B cell (primary cell): Measurements from ENCODE around the gene GEMIN5. TPM values are rescaled to one million over a fixed set of nuclear protein-coding genes. Genes with fewer than 3 reads are reported as not detected.

Experiments used
- ATAC-seq: fragments of 200-7000 bp; cut with Tn5 transposase; one replicate; pipeline ENCODE4 v1.10.0; 2021; ENCODE audit warnings: low read depth, mild to moderate bottlenecking, moderate number of reproducible peaks, moderate library complexity
- CTCF ChIA-PET: fragments of 350-600 bp; sonication (Branson Sonifier 250); formaldehyde crosslinking; loops from one replicate; lab custom pipeline; 2021; ENCODE audit warnings: antibody characterized with exemption, inconsistent platforms; lab: Charles Lee
- POLR2A ChIA-PET: fragments of 350-600 bp; sonication (Branson Sonifier 250); formaldehyde crosslinking; loops from one replicate; lab custom pipeline; 2021; ENCODE audit warnings: antibody characterized with exemption; lab: Charles Lee
- DNase-seq: peaks from one replicate; pipeline ENCODE4 v3.0.0; 2013
- H2AFZ ChIP-seq: 2 replicates; pipeline ENCODE4 v1.6.1; 2012; ENCODE audit warnings: mild to moderate bottlenecking, low read depth, low read length; ENCODE audit not compliant: insufficient read depth, poor library complexity, severe bottlenecking
- H3K27ac ChIP-seq, 2 donors: 1 replicate in 1 of 2; 2 replicates in 1 of 2; pipeline ENCODE4 v1.5.1; 2012 to 2013; ENCODE audit warnings: low read length in 2 of 2, mild to moderate bottlenecking in 2 of 2, moderate library complexity in 1 of 2
- H3K27me3 ChIP-seq, 4 experiments: fragments of 200-600 bp in 1 of 4; sonication (generic) in 1 of 4; replicated peaks in 1 of 4; 1 replicate in 2 of 4; 2 replicates in 2 of 4; pipeline versions ENCODE4 v1.6.1 to v1.7.0; 2013 to 2016; ENCODE audit warnings: low read length in 3 of 4, mild to moderate bottlenecking in 2 of 4, mixed read lengths in 1 of 4, moderate library complexity in 1 of 4; ENCODE audit not compliant: insufficient read depth in 4 of 4, control insufficient read depth in 3 of 4; ENCODE audit errors: control extremely low read depth in 1 of 4
- H3K36me3 ChIP-seq, 2 experiments: replicated peaks in 1 of 2; 1 replicate in 1 of 2; 2 replicates in 1 of 2; pipeline versions ENCODE4 v1.6.1 to v1.7.1; 2013; ENCODE audit warnings: low read length in 1 of 2; ENCODE audit not compliant: insufficient read depth in 2 of 2, control insufficient read depth in 1 of 2; ENCODE audit errors: control extremely low read depth in 1 of 2, extremely low read depth in 1 of 2
- H3K4me1 ChIP-seq, 2 donors: fragments of 200-600 bp in 1 of 2; sonication (generic) in 1 of 2; 1 replicate in 1 of 2; 2 replicates in 1 of 2; pipeline versions ENCODE4 v1.5.1 to v1.6.1; 2013 to 2017; ENCODE audit warnings: low read length in 2 of 2; ENCODE audit not compliant: control insufficient read depth in 2 of 2, insufficient read depth in 2 of 2
- H3K4me2 ChIP-seq: replicated peaks from 2 replicates; pipeline ENCODE3; 2012; ENCODE audit warnings: mild to moderate bottlenecking, low read depth, low read length; ENCODE audit not compliant: poor library complexity, severe bottlenecking
- H3K4me3 ChIP-seq, 5 experiments: fragments of 200-600 bp in 1 of 5; sonication (generic) in 1 of 5; 1 replicate in 3 of 5; 2 replicates in 2 of 5; pipeline versions ENCODE4 v1.5.1 to v1.7.0; 2011 to 2016; ENCODE audit warnings: low read length in 4 of 5, mild to moderate bottlenecking in 4 of 5, low read depth in 2 of 5, control low read depth in 1 of 5, moderate library complexity in 1 of 5; ENCODE audit not compliant: insufficient read depth in 1 of 5; ENCODE audit errors: control extremely low read depth in 1 of 5, extremely low read depth in 1 of 5
- H3K79me2 ChIP-seq: fragments of 200-600 bp; sonication (generic); one replicate; pipeline ENCODE4 v1.6.0; 2016; ENCODE audit warnings: low read length; ENCODE audit not compliant: control insufficient read depth, insufficient read depth
- H3K9ac ChIP-seq: fragments of 200-600 bp; sonication (generic); 2 replicates; pipeline ENCODE4 v1.6.1; 2017; ENCODE audit warnings: mild to moderate bottlenecking, low read length, moderate library complexity
- H3K9me3 ChIP-seq, 3 donors: one replicate each; pipeline versions ENCODE4 v1.6.1 to v1.7.1; 2013; ENCODE audit warnings: low read length in 2 of 3; ENCODE audit not compliant: control insufficient read depth in 2 of 3, insufficient read depth in 1 of 3; ENCODE audit errors: control extremely low read depth in 1 of 3
- H4K20me1 ChIP-seq: 2 replicates; pipeline ENCODE4 v1.6.0; 2012; ENCODE audit warnings: mild to moderate bottlenecking, low read length; ENCODE audit not compliant: insufficient read depth, control insufficient read depth, poor library complexity, severe bottlenecking
- H3K27ac Mint-ChIP-seq: one replicate; pipeline ENCODE4 v1.8.0; 2021; ENCODE audit warnings: mixed read lengths
- H3K27me3 Mint-ChIP-seq: one replicate; pipeline ENCODE4 v1.8.0; 2021; ENCODE audit warnings: mixed read lengths
- H3K4me1 Mint-ChIP-seq: one replicate; pipeline ENCODE4 v1.8.0; 2021; ENCODE audit warnings: mixed read lengths
- H3K4me3 Mint-ChIP-seq: one replicate; pipeline ENCODE4 v1.8.0; 2021; ENCODE audit warnings: mixed read lengths
- H3K9me3 Mint-ChIP-seq: one replicate; pipeline ENCODE4 v1.8.0; 2022; ENCODE audit warnings: mixed read lengths; ENCODE audit not compliant: insufficient read depth
- CTCF ChIP-seq: fragments of 200-600 bp; IDR thresholded peaks from one replicate; pipeline ENCODE4 v1.8.0; 2022; ENCODE audit warnings: antibody characterized with exemption, mild to moderate bottlenecking
- EZH2 ChIP-seq: IDR thresholded peaks from 2 replicates; pipeline ENCODE4 v1.6.1; 2012; ENCODE audit warnings: borderline replicate concordance, low read depth, mild to moderate bottlenecking, moderate library complexity, low read length; ENCODE audit not compliant: insufficient read depth, poor library complexity, severe bottlenecking
- WGBS: methylation state at CpG from one replicate; pipeline ENCODE4 v1.1.5; 2013; ENCODE audit warnings: missing lambda C conversion rate; ENCODE audit not compliant: insufficient coverage; 5-methylcytosine and 5-hydroxymethylcytosine counted together
- intact Hi-C: fragments of 100-400 bp; cut with micrococcal nuclease; formaldehyde crosslinking; loops from one replicate; pipeline ENCODE4 v1.10.0; 2022
- polyA plus RNA-seq: library from polyadenylated mRNA; depleted of rRNA; stranded (reverse); fragments of >200 nt; gene quantifications from 2 replicates; pipeline ENCODE4 v1.2.3, GENCODE V29; 2012
- total RNA-seq, 2 donors: library from RNA; stranded (reverse); fragments of 120-200 nt in 1 of 2; gene quantifications; 1 replicate in 1 of 2; 2 replicates in 1 of 2; pipeline versions ENCODE4 v1.2.3 to v1.2.4, GENCODE V29; 2013 to 2022

The GEMIN5 gene
- total and polyA plus RNA-seq, 2 donors (not counting 1 experiment from before 2014, with no cell fraction given) = 3.6 to 15.5 TPM

GRCh38 chr5:154970759-154971158 lies 32.7 kb upstream of the GEMIN5 start:
- intact Hi-C loops = no loop called here
- no peaks in the 10 kb centered on the region for H3K79me2 ChIP-seq

GRCh38 chr5:154968953-154969352 lies 30.9 kb upstream of the GEMIN5 start:
- 100% methylated on average over 3 of the region's 5 CpGs for WGBS
- Histone ChIP-seq H3K4me1 (no peaks in the 10 kb centered on the region), H3K79me2 (peaks cover 2% of the 10 kb centered on the region), H3K27ac (no peak overlapping the region), H3K9ac (no peak overlapping the region), H3K36me3 (peaks cover 0 to 28% of the 10 kb centered on the region in 2 experiments), H4K20me1 (no peaks in the 10 kb centered on the region), H3K4me2 (no peak overlapping the region), H3K9me3 (no peaks in the 10 kb centered on the region), H3K4me3 (no peak overlapping the region), H2AFZ (no peak overlapping the region), H3K27me3 (no peaks in the 10 kb centered on the region)
- DNase-seq = no peak
- POLR2A ChIA-PET = no interaction called here
- Mint-ChIP-seq H3K4me1 (no peaks in the 10 kb centered on the region), H3K27me3 (no peaks in the 10 kb centered on the region), H3K9me3 (no peaks in the 10 kb centered on the region), H3K27ac (no peak overlapping the region), H3K4me3 (no peak overlapping the region)
- CTCF ChIA-PET = interaction anchor here (1.2 kb wide), 1 partner anchor 16 kb away, joined by 3 read pairs; no protein-coding TSS in a partner anchor
- no peak for ATAC-seq
- TF ChIP-seq EZH2 (no peak), CTCF (no peak)
- intact Hi-C loops = no loop called here

More at GRCh38 chr5:154970759-154971158, 32.7 kb upstream of the GEMIN5 start:
- H3K9me3 Mint-ChIP-seq = peaks cover 1% of the 10 kb centered on the region
- H3K4me1 ChIP-seq = no peaks in the 10 kb centered on the region
- no peak overlapping the region for H3K4me3 Mint-ChIP-seq
- no peak overlapping the region for H3K4me3 ChIP-seq
- H3K27ac ChIP-seq = no peak overlapping the region
- CTCF ChIA-PET = no interaction called here
- peaks cover 0 to 26% of the 10 kb centered on the region in 2 experiments for H3K36me3 ChIP-seq
- no peaks in the 10 kb centered on the region for H4K20me1 ChIP-seq
- H2AFZ ChIP-seq = no peak overlapping the region
- no peak for ATAC-seq
- H3K27ac Mint-ChIP-seq = no peak overlapping the region
- DNase-seq = no peak
- no peaks in the 10 kb centered on the region for H3K27me3 Mint-ChIP-seq
- POLR2A ChIA-PET = no interaction called here
- TF ChIP-seq EZH2 (no peak), CTCF (no peak)
- H3K4me1 Mint-ChIP-seq = no peaks in the 10 kb centered on the region
- no peak overlapping the region for H3K4me2 ChIP-seq
- no peak overlapping the region for H3K9ac ChIP-seq
- H3K27me3 ChIP-seq = no peaks in the 10 kb centered on the region
- H3K9me3 ChIP-seq = peaks cover 0 to 5% (median 0%) of the 10 kb centered on the region in 3 donors
